Progenitor cell of endocrine pancreas (in vitro differentiated cells): Measurements from ENCODE around the gene CCDC88C. TPM values are rescaled to one million over a fixed set of nuclear protein-coding genes. Genes with fewer than 3 reads are reported as not detected.

ENCODE experiments used
- DNase-seq: peaks from one replicate; pipeline ENCODE4 v3.0.0; 2021; ENCODE audit warnings: low spot score; ENCODE audit not compliant: unreplicated experiment
- H3K27ac Mint-ChIP-seq: 2 replicates; pipeline ENCODE4 v1.8.0; 2021; ENCODE audit warnings: mild to moderate bottlenecking, moderate library complexity, mixed read lengths
- H3K27me3 Mint-ChIP-seq: 2 replicates; pipeline ENCODE4 v1.8.0; 2021; ENCODE audit warnings: mixed read lengths
- H3K36me3 Mint-ChIP-seq: 2 replicates; pipeline ENCODE4 v1.8.0; 2022; ENCODE audit warnings: mixed read lengths; ENCODE audit not compliant: insufficient read depth
- H3K4me1 Mint-ChIP-seq: 2 replicates; pipeline ENCODE4 v1.8.0; 2021; ENCODE audit warnings: low read depth, mixed read lengths
- H3K4me3 Mint-ChIP-seq: 2 replicates; pipeline ENCODE4 v1.8.0; 2021; ENCODE audit warnings: low read depth, mild to moderate bottlenecking, moderate library complexity, mixed read lengths
- H3K9me3 Mint-ChIP-seq: 2 replicates; pipeline ENCODE4 v1.8.0; 2021; ENCODE audit warnings: low read depth, mixed read lengths
- total RNA-seq: library from RNA; stranded (reverse); gene quantifications from 2 replicates; pipeline ENCODE4 v1.2.1, GENCODE V29; 2021
- TF ChIP-seq, protein P1 (sequence below): fragments of 200-600 bp; sonication (generic); IDR thresholded peaks from one replicate; pipeline ENCODE4 v1.5.0; 2021; ENCODE audit warnings: antibody characterized with exemption, mild to moderate bottlenecking; ENCODE audit not compliant: unreplicated experiment

The CCDC88C gene
- total RNA-seq, 1 donor from 2014 or later = 78.1 TPM

GRCh38 chr14:91306547-91306946 lies 111.1 kb downstream of the CCDC88C start:
- TF ChIP-seq, protein P1, sequence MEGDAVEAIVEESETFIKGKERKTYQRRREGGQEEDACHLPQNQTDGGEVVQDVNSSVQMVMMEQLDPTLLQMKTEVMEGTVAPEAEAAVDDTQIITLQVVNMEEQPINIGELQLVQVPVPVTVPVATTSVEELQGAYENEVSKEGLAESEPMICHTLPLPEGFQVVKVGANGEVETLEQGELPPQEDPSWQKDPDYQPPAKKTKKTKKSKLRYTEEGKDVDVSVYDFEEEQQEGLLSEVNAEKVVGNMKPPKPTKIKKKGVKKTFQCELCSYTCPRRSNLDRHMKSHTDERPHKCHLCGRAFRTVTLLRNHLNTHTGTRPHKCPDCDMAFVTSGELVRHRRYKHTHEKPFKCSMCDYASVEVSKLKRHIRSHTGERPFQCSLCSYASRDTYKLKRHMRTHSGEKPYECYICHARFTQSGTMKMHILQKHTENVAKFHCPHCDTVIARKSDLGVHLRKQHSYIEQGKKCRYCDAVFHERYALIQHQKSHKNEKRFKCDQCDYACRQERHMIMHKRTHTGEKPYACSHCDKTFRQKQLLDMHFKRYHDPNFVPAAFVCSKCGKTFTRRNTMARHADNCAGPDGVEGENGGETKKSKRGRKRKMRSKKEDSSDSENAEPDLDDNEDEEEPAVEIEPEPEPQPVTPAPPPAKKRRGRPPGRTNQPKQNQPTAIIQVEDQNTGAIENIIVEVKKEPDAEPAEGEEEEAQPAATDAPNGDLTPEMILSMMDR = no peak
- no peaks in the 10 kb centered on the region for H3K9me3 Mint-ChIP-seq
- no peak overlapping the region for H3K4me3 Mint-ChIP-seq
- no peak overlapping the region for H3K27ac Mint-ChIP-seq
- no peak for DNase-seq
- peaks cover 38% of the 10 kb centered on the region for H3K36me3 Mint-ChIP-seq
- no peaks in the 10 kb centered on the region for H3K27me3 Mint-ChIP-seq
- H3K4me1 Mint-ChIP-seq = no peaks in the 10 kb centered on the region

DNA sequence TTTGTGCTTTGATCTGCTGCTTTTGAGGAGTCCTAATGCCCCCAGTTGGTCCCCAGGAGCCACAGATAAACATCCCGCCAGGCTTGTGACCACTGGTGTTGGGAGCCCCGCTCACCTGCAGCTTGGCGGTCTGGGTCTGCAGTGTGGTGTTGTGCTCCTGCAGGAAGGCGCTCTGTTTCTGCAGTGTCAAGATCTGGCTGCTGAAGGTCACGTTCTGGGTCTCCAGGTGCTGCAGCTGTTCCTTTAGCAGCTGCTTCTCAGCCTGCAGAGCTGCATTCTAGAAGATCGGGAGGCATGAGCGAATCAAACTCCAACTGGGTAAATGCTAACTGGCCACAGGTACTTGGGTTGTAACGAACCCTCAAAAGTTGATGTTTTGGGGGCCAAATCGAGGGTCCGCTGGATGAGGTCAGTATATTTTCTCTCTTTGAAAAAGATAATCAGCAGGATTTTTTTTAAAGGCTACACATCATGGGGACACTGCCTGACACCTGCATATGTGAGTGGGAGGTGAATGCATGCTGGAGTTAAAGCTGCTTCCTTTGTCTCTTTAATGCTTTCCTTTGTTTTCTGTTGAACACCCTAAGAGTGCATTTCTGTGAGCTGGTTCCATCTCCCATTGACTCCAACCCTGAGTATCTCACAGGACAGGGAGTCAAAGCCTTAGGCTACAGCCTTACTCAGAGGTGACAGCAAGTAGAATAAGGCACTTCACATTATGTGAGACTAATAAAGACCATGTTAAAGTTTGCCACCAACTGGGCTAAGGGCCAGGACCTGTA lies 111.8 kb downstream of the CCDC88C start:
- Mint-ChIP-seq H3K27ac (peak overlapping the region; percentile 83), H3K4me1 (no peaks in the 10 kb centered on the region), H3K27me3 (no peaks in the 10 kb centered on the region), H3K9me3 (no peaks in the 10 kb centered on the region), H3K4me3 (no peak overlapping the region), H3K36me3 (peaks cover 39% of the 10 kb centered on the region)
- TF ChIP-seq, protein P1 = no peak
- no peak for DNase-seq

DNA sequence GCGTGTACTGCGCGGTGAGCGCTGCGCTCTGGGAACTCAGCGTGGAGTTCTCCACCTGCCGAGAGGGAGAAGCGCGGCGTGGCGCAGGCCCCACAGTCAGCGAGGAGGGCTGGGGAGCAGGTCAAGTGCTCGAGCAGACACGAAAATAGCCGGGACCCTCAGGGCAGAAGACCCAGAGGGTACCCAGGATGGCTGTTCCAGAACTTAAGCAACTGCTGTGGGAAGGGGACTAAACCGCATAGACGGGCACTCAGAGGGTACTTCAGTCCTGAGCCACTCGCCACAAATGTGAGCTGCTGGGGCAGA lies 113.7 kb downstream of the CCDC88C start:
- DNase-seq = no peak
- Mint-ChIP-seq H3K4me3 (no peak overlapping the region), H3K4me1 (no peaks in the 10 kb centered on the region), H3K27me3 (no peaks in the 10 kb centered on the region), H3K9me3 (no peaks in the 10 kb centered on the region), H3K27ac (no peak overlapping the region), H3K36me3 (peaks cover 43% of the 10 kb centered on the region)
- TF ChIP-seq, protein P1 = no peak

DNA sequence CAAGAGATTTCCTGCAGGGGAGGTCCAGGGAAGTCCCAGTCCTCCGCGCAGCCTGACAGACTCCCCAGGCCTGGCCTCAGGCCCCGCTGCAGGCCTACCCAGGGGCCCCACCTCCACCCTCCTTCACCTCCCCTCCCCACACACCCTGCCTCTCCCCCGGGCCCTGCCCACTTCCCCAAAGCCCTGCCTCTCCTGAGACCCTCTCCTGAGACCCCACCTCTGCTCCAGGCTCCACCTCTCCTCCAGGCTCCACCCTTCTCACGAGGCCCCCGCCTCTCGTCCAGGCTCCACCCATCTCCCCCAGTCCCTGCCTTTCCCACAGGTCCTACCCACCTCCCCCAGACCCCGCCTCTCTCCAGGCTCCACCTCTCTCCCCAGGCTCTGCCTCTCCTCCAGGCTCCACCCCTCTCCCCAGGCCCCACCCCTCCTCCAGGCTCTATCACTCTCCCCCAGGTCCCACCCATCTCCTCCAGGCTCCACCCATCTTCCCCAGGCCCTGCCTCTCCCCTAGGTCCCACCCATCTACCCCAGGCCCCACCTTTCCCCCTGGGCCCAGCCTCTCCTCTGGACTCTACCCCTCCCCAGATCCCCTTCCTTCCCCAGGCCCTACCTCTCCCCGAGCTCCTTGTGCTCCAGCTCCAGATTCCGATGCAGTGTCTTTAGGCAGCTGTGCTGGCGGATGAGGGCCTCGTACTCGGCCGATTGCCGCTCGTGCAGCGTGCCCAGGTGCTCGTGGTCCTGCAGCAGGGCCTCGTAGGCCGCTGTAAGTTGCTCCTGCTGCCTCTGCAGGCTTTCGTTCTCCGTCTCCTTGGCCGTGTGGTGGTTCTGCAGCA lies 114.3 kb downstream of the CCDC88C start:
- Mint-ChIP-seq H3K9me3 (no peaks in the 10 kb centered on the region), H3K4me1 (no peaks in the 10 kb centered on the region), H3K27ac (no peak overlapping the region), H3K27me3 (no peaks in the 10 kb centered on the region), H3K36me3 (peaks cover 43% of the 10 kb centered on the region), H3K4me3 (no peak overlapping the region)
- DNase-seq = no peak
- TF ChIP-seq, protein P1 = no peak

DNA sequence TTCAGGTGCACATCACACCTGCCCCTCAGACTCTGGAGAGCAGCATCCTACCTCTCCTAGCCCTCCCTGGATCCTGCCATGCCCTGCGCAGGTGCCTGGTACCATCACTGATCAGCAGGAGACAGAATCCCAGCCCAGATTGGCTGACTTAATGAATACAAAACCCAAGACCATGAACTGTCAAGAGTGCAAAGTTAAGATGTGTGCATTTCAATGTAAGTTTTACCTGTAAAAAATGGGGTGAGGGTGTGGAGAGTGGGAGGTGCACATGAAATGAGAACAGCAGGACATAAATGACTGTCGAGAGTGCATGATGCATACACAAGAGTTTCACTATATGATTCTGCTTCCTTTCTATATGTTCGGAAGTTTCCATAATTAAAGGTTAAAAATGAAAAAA lies 115.2 kb downstream of the CCDC88C start:
- peaks cover 40% of the 10 kb centered on the region for H3K36me3 Mint-ChIP-seq
- H3K27ac Mint-ChIP-seq = no peak overlapping the region
- H3K4me3 Mint-ChIP-seq = no peak overlapping the region
- no peaks in the 10 kb centered on the region for H3K9me3 Mint-ChIP-seq
- H3K4me1 Mint-ChIP-seq = no peaks in the 10 kb centered on the region
- DNase-seq = no peak
- H3K27me3 Mint-ChIP-seq = no peaks in the 10 kb centered on the region
- TF ChIP-seq, protein P1 = no peak
